A673 (cell line): ENCODE results near the gene PRELP. TPM values are rescaled to one million over a fixed set of nuclear protein-coding genes. Genes with fewer than 3 reads are reported as not detected.

ENCODE experiments used
- BruUV-seq: library from RNA; stranded (reverse); fragments of 400-500 nt; replicated peaks from 2 replicates; lab custom pipeline; 2021; lab: Mats Ljungman, UMichigan
- CTCF ChIA-PET: fragments of 300-600 bp; sonication (Branson Sonifier 250); formaldehyde crosslinking; loops from one replicate; lab custom pipeline; 2022; ENCODE audit warnings: antibody characterized with exemption; lab: Charles Lee
- POLR2A ChIA-PET: fragments of 300-600 bp; sonication (Branson Sonifier 250); formaldehyde crosslinking; loops from one replicate; lab custom pipeline; 2022; ENCODE audit warnings: antibody characterized with exemption; ENCODE audit not compliant: low non-redundant PET; lab: Charles Lee
- DNase-seq: peaks from one replicate; pipeline ENCODE4 v3.0.0-alpha.2; 2015; ENCODE audit warnings: low spot score
- H3K27ac ChIP-seq: fragments of 200-600 bp; sonication (generic); 2 replicates; pipeline ENCODE4 v1.5.1; 2016; ENCODE audit warnings: mixed run types, low read depth, mild to moderate bottlenecking, mixed read lengths, antibody characterized with exemption, low read length; ENCODE audit not compliant: poor library complexity, severe bottlenecking
- H3K27me3 ChIP-seq: fragments of 200-600 bp; sonication (generic); replicated peaks from 2 replicates; pipeline ENCODE4 v1.6.1; 2017; ENCODE audit warnings: mixed run types, low read depth, mild to moderate bottlenecking, mixed read lengths, antibody characterized with exemption, low read length; ENCODE audit not compliant: insufficient read depth, poor library complexity
- H3K36me3 ChIP-seq: fragments of 200-600 bp; sonication (generic); 2 replicates; pipeline ENCODE4 v1.6.1; 2016; ENCODE audit warnings: mixed run types, mild to moderate bottlenecking, mixed read lengths, antibody characterized with exemption, low read length; ENCODE audit not compliant: insufficient read depth, poor library complexity, severe bottlenecking
- H3K4me1 ChIP-seq: fragments of 200-600 bp; sonication (generic); 2 replicates; pipeline ENCODE4 v1.6.1; 2017; ENCODE audit warnings: mixed run types, mild to moderate bottlenecking, mixed read lengths, antibody characterized with exemption, low read length; ENCODE audit not compliant: insufficient read depth, poor library complexity, severe bottlenecking
- H3K4me3 ChIP-seq: fragments of 200-600 bp; sonication (generic); 2 replicates; pipeline ENCODE4 v1.5.1; 2016; ENCODE audit warnings: low read depth, mixed run types, mild to moderate bottlenecking, mixed read lengths, low read length; ENCODE audit not compliant: poor library complexity, severe bottlenecking
- H3K9me3 ChIP-seq: fragments of 200-600 bp; sonication (generic); 2 replicates; pipeline ENCODE4 v1.6.1; 2016; ENCODE audit warnings: mixed run types, low read depth, mild to moderate bottlenecking, mixed read lengths, antibody characterized with exemption, low read length; ENCODE audit not compliant: poor library complexity, severe bottlenecking
- EZH2 ChIP-seq: fragments of 200-600 bp; sonication (generic); IDR thresholded peaks from 2 replicates; pipeline ENCODE4 v1.6.1; 2017; ENCODE audit warnings: borderline replicate concordance, low read depth, mild to moderate bottlenecking, mixed read lengths, antibody characterized with exemption, low read length; ENCODE audit not compliant: poor library complexity, severe bottlenecking
- intact Hi-C: fragments of 100-400 bp; cut with micrococcal nuclease; formaldehyde crosslinking; loops from one replicate; pipeline ENCODE4 v1.10.0; 2022; ENCODE audit not compliant: unreplicated experiment
- total RNA-seq: library from RNA; stranded (reverse); gene quantifications from 2 replicates; pipeline ENCODE4 v1.2.3, GENCODE V29; 2021
- TF ChIP-seq, protein P1 (sequence below): fragments of 300-800, 200-600 bp; sonication (generic); conservative IDR thresholded peaks from 2 replicates; pipeline ENCODE4 v1.5.1; 2017; ENCODE audit warnings: low read depth, mild to moderate bottlenecking, antibody characterized with exemption, low read length, moderate library complexity, mixed read lengths

Gene PRELP
- total RNA-seq, 1 experiment from 2014 or later, result not detected

DNA sequence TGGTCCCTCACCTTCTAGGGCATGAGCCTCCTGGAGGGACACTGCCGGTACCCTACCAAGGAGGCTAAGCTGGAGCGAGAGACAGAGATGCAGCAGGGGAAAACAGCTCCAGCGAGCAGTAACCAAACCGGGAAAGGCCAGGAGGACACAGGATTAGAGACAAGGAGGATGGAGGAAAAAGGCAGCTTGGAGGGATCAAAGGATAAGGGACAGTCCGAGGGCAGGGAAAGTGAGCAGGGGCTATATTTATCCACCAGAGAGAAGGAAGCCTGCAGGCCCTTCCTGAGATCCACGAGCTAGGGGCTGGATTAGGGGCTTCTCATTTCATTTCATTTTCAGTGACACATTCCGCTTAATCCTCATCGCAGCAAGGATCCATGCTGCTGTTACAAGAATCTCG, 33.8 kb upstream of the PRELP start:
- Histone ChIP-seq H3K4me3 (no peak overlapping the region), H3K9me3 (no peaks in the 10 kb centered on the region), H3K27ac (no peak overlapping the region), H3K27me3 (no peaks in the 10 kb centered on the region), H3K36me3 (no peaks in the 10 kb centered on the region), H3K4me1 (peaks cover 10% of the 10 kb centered on the region)
- DNase-seq, result no peak
- CTCF ChIA-PET, result no interaction called here
- TF ChIP-seq EZH2, result no peak
- TF ChIP-seq, protein P1, sequence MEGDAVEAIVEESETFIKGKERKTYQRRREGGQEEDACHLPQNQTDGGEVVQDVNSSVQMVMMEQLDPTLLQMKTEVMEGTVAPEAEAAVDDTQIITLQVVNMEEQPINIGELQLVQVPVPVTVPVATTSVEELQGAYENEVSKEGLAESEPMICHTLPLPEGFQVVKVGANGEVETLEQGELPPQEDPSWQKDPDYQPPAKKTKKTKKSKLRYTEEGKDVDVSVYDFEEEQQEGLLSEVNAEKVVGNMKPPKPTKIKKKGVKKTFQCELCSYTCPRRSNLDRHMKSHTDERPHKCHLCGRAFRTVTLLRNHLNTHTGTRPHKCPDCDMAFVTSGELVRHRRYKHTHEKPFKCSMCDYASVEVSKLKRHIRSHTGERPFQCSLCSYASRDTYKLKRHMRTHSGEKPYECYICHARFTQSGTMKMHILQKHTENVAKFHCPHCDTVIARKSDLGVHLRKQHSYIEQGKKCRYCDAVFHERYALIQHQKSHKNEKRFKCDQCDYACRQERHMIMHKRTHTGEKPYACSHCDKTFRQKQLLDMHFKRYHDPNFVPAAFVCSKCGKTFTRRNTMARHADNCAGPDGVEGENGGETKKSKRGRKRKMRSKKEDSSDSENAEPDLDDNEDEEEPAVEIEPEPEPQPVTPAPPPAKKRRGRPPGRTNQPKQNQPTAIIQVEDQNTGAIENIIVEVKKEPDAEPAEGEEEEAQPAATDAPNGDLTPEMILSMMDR, result no peak
- POLR2A ChIA-PET, result no interaction called here
- intact Hi-C loops, result no loop called here
- BruUV-seq, result no TSS peak

DNA sequence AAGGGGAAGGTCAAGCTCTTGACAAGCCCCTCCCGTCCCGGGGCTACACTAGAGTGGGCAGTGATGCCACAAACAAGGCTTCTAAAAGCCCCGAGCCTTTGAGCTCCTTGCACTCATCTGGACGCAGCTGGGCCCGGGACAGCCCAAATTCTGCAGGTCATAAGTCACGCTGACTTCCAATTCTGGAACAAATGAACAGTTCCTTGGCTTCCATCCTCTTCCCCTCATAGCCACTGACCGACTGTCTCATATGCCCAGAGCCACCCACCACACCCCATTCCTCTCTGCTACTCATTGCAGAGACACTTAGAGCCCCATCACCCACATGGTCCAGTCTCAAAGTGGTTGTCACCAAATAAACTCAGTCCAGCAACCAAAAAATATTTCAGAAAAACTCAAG, 32.8 kb upstream of the PRELP start:
- CTCF ChIA-PET, result interaction anchor here (0.6 kb wide), 1 partner anchor 174 kb away, joined by 3 read pairs; no protein-coding TSS in a partner anchor
- Histone ChIP-seq H3K9me3 (no peaks in the 10 kb centered on the region), H3K36me3 (no peaks in the 10 kb centered on the region), H3K27ac (no peak overlapping the region), H3K27me3 (no peaks in the 10 kb centered on the region), H3K4me1 (peaks cover 14% of the 10 kb centered on the region), H3K4me3 (no peak overlapping the region)
- intact Hi-C loops, result no loop called here
- no peak for TF ChIP-seq EZH2
- TF ChIP-seq, protein P1, result no peak
- POLR2A ChIA-PET, result no interaction called here
- no peak for DNase-seq
- BruUV-seq, result no TSS peak

DNA sequence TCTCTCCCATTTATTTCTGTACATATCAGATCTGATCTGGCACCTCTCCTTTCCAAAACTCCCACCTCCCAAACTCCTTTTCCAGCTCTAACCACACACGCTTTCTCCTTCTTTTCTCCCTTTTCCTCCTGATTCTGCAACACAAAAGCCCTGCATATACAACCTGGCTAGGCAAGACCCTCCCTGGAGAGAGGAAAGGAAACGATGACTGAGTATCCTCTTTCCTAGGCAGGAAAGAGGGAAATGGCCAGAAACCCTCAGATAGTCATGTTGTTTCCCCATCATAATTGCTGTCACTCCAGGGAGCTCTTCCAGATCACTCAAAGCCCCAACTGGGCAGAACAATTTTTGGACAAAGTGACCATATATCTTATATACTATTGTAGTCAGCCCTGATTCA, 32.3 kb upstream of the PRELP start:
- TF ChIP-seq EZH2, result no peak
- TF ChIP-seq, protein P1, result no peak
- H3K4me3 ChIP-seq, result no peak overlapping the region
- no peak overlapping the region for H3K27ac ChIP-seq
- H3K27me3 ChIP-seq, result no peaks in the 10 kb centered on the region
- no peaks in the 10 kb centered on the region for H3K36me3 ChIP-seq
- peaks cover 19% of the 10 kb centered on the region for H3K4me1 ChIP-seq
- H3K9me3 ChIP-seq, result no peaks in the 10 kb centered on the region
- ChIA-PET CTCF (no interaction called here), POLR2A (no interaction called here)
- no TSS peak for BruUV-seq
- intact Hi-C loops, result no loop called here
- peak; percentile 36 for DNase-seq
